Measurements from ENCODE around the gene NEK8. TPM values are rescaled to one million over a fixed set of nuclear protein-coding genes. Genes with fewer than 3 reads are reported as not detected.

Gene NEK8
- total and polyA plus RNA-seq, 9 of the 15 experiments (the other 6 are each of a cell fraction or from before 2014, with no cell fraction given): 0.98 to 16.6 (median 4.6) TPM

DNA sequence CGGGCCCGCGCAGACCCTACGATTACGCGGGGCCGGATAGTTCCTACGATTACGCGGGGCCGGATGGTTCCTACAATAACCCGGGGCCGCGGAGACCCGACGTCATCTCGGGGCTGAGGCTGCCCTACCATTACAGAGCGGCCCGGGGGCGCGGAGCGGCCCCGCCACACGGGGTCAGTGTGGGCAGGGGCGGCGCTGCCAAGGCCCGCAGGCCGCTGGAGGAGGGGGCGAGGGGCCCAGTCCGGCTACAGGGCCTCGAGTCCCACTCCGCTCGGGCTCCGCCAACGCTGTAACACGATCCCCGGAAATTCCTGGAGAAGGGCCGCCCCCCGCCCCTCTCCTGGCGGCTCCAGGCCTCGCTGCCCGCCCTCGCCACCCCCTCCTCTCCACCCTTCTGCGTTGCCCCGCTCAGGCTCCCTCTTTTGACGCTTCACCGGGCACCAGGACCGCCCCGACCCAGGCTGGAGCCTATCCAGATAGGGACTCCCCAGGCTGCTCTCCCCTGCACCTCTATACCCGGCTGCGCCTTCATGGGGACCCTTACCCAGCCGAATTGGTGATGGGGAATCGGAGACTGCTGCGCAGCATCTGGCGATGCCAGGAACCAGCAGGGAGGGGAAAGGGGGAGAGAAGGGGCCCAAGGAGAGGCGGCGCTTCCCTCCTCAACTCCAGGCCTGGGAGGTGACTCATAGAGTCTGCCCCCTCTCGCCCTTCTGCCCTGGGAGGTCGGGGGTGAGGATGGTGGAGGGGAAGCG lies 10.8 kb upstream of the NEK8 start, which contains the start of gene RAB34:
RAB34 (minus strand) TSS at position 291 of the 755 bp plus-strand sequence. CDS start 602 bp downstream, outside the sequence.
- POLR2A ChIA-PET: no interaction called here
- no peak within 1 kb of the TSS for H3K27ac ChIP-seq (ENCODE audit: extremely low read depth, low read depth, low read length)
- H3K79me2 ChIP-seq (ENCODE audit: control insufficient read depth, insufficient read depth, low read length): peaks cover 39% of the 10 kb centered on the region
- ATAC-seq (no peak), DNase-seq (ENCODE audit: extremely low read depth in 1 of 4, low spot score in 3 of 4) (no peak), FAIRE-seq (no peak)
- intact Hi-C loops (cut with micrococcal nuclease) (loop anchor here (2.0 kb wide), 1 partner anchor 71 kb away; no protein-coding TSS in a partner anchor), in situ Hi-C loops (cut with MboI) (no loop called here)
- WGBS (ENCODE audit: insufficient coverage, low coverage, missing lambda C conversion rate): 76% methylated on average over 25 of the region's 60 CpGs
- peaks cover 23% of the 10 kb centered on the region for H4K20me1 ChIP-seq (replicated peaks; ENCODE audit: control insufficient read depth, insufficient read depth, low read length)
- peaks cover 27% of the 10 kb centered on the region for H3K36me3 ChIP-seq (ENCODE audit: control insufficient read depth, insufficient read depth, low read length)
- peak within 1 kb of the TSS in 1 of 2 experiments; percentile 31; a peak in 2 of 4 replicates for H3K9ac ChIP-seq (ENCODE audit: insufficient read depth in 1 of 2, low read depth in 2 of 2, low read length in 2 of 2)
- no peak within 1 kb of the TSS for H2AFZ ChIP-seq (ENCODE audit: low read depth, low read length)
- no peaks in the 10 kb centered on the region for H3K9me3 ChIP-seq (replicated peaks; ENCODE audit: control insufficient read depth, insufficient read depth, low read depth, low read length)
- 0 out of 5 replicates have a peak, but pooled peaks cover 0 to 11% of the 10 kb centered on the region in 2 experiments for H3K27me3 ChIP-seq (ENCODE audit: control insufficient read depth in 2 of 2, insufficient read depth in 2 of 2, low read length in 2 of 2)
- CTCF ChIA-PET (ENCODE audit: low intra/inter-chr PET ratio): no interaction called here
- H3K4me1 ChIP-seq (replicated peaks in 1 of 2; ENCODE audit: control insufficient read depth in 2 of 2, insufficient read depth in 2 of 2, low read length in 2 of 2): peaks cover 25 to 35% of the 10 kb centered on the region in 2 experiments
- no TSS peak for BruUV-seq (replicated peaks)
- H3K9me1 ChIP-seq (ENCODE audit: control insufficient read depth, insufficient read depth, low read length): no peaks in the 10 kb centered on the region
- H3K4me3 ChIP-seq: no peak within 1 kb of the TSS
- 0 out of 2 replicates have a peak within 1 kb of the TSS, but pooled peaks have one; percentile 96 for H3K4me2 ChIP-seq (ENCODE audit: insufficient read depth, low read length)
- TF ChIP-seq, protein P1, sequence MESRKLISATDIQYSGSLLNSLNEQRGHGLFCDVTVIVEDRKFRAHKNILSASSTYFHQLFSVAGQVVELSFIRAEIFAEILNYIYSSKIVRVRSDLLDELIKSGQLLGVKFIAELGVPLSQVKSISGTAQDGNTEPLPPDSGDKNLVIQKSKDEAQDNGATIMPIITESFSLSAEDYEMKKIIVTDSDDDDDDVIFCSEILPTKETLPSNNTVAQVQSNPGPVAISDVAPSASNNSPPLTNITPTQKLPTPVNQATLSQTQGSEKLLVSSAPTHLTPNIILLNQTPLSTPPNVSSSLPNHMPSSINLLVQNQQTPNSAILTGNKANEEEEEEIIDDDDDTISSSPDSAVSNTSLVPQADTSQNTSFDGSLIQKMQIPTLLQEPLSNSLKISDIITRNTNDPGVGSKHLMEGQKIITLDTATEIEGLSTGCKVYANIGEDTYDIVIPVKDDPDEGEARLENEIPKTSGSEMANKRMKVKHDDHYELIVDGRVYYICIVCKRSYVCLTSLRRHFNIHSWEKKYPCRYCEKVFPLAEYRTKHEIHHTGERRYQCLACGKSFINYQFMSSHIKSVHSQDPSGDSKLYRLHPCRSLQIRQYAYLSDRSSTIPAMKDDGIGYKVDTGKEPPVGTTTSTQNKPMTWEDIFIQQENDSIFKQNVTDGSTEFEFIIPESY (CRISPR knock-in tag; IDR thresholded peaks at IDR 0.05): 0 out of 2 replicates have a peak, but pooled peaks have one; percentile 5
- TF ChIP-seq, protein P2, sequence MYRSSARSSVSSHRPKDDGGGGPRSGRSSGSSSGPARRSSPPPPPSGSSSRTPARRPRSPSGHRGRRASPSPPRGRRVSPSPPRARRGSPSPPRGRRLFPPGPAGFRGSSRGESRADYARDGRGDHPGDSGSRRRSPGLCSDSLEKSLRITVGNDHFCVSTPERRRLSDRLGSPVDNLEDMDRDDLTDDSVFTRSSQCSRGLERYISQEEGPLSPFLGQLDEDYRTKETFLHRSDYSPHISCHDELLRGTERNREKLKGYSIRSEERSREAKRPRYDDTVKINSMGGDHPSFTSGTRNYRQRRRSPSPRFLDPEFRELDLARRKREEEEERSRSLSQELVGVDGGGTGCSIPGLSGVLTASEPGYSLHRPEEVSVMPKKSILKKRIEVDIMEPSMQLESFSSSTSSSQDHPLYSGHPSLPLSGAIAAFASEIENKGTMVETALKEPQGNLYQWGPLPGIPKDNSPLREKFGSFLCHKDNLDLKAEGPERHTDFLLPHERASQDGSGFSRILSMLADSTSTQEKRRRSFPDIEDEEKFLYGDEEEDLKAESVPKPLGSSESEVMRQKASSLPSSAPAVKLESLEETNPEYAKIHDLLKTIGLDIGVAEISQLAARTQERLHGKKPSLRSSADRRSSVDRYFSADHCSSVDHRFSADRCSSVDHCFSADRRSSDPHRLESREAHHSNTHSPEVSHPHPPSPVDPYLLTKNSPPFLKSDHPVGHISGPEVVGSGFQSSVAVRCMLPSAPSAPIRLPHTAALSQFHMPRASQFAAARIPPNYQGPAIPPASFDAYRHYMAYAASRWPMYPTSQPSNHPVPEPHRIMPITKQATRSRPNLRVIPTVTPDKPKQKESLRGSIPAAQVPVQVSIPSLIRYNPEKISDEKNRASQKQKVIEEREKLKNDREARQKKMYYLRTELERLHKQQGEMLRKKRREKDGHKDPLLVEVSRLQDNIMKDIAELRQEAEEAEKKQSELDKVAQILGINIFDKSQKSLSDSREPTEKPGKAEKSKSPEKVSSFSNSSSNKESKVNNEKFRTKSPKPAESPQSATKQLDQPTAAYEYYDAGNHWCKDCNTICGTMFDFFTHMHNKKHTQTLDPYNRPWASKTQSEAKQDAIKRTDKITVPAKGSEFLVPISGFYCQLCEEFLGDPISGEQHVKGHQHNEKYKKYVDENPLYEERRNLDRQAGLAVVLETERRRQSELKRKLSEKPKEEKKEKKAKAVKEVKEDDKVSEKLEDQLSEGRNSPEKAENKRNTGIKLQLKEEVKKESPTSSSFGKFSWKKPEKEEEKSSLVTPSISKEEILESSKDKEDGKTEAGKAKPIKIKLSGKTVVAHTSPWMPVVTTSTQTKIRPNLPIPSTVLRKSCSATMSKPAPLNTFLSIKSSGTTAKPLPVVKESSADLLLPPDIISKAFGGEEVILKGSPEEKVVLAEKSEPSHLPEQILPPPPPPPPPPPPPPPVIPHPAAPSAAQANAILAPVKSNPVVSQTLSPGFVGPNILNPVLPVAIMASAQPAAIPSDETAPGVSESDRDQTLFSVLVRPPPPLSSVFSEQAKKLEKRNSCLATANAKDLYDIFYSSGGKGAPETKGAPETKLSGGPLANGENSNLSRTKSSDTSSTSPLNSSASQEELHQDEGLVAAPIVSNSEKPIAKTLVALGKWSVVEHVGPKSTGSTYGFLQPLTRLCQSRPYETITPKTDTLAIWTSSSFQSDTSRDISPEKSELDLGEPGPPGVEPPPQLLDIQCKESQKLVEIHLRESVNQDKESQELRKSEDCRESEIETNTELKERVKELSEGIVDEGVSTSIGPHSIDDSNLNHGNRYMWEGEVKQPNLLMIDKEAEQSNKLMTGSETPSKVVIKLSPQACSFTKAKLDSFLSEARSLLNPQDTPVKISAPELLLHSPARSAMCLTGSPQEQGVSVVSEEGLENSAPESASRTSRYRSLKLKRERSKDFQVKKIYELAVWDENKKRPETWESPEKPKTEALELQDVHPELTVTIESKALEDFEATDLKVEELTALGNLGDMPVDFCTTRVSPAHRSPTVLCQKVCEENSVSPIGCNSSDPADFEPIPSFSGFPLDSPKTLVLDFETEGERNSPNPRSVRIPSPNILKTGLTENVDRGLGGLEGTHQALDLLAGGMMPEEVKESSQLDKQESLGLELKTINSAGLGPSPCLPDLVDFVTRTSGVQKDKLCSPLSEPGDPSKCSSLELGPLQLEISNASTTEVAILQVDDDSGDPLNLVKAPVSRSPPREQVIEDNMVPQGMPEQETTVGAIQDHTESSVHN (IDR thresholded peaks at IDR 0.05; ENCODE audit: borderline replicate concordance in 1 of 2, low read depth in 1 of 2): no peak
- TF ChIP-seq, protein P3, sequence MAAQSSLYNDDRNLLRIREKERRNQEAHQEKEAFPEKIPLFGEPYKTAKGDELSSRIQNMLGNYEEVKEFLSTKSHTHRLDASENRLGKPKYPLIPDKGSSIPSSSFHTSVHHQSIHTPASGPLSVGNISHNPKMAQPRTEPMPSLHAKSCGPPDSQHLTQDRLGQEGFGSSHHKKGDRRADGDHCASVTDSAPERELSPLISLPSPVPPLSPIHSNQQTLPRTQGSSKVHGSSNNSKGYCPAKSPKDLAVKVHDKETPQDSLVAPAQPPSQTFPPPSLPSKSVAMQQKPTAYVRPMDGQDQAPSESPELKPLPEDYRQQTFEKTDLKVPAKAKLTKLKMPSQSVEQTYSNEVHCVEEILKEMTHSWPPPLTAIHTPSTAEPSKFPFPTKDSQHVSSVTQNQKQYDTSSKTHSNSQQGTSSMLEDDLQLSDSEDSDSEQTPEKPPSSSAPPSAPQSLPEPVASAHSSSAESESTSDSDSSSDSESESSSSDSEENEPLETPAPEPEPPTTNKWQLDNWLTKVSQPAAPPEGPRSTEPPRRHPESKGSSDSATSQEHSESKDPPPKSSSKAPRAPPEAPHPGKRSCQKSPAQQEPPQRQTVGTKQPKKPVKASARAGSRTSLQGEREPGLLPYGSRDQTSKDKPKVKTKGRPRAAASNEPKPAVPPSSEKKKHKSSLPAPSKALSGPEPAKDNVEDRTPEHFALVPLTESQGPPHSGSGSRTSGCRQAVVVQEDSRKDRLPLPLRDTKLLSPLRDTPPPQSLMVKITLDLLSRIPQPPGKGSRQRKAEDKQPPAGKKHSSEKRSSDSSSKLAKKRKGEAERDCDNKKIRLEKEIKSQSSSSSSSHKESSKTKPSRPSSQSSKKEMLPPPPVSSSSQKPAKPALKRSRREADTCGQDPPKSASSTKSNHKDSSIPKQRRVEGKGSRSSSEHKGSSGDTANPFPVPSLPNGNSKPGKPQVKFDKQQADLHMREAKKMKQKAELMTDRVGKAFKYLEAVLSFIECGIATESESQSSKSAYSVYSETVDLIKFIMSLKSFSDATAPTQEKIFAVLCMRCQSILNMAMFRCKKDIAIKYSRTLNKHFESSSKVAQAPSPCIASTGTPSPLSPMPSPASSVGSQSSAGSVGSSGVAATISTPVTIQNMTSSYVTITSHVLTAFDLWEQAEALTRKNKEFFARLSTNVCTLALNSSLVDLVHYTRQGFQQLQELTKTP (IDR thresholded peaks at IDR 0.05; ENCODE audit: low read depth in 1 of 2, partially characterized antibody in 2 of 2): no peak
- TF ChIP-seq BDP1 (IDR thresholded peaks at IDR 0.05; ENCODE audit: insufficient read depth, insufficient read length) (no peak), ZNF124 (CRISPR knock-in tag; IDR thresholded peaks at IDR 0.05) (no peak)

Measured in K562 (cell line).